ENCODE measurements around the gene AFF4. TPM values are rescaled to one million over a fixed set of nuclear protein-coding genes. Genes with fewer than 3 reads are reported as not detected.

The AFF4 gene
- total and polyA plus RNA-seq, 9 of the 15 experiments (the other 6 are each of a cell fraction or from before 2014, with no cell fraction given), result 1.7 to 25.8 (median 17.9) TPM

DNA sequence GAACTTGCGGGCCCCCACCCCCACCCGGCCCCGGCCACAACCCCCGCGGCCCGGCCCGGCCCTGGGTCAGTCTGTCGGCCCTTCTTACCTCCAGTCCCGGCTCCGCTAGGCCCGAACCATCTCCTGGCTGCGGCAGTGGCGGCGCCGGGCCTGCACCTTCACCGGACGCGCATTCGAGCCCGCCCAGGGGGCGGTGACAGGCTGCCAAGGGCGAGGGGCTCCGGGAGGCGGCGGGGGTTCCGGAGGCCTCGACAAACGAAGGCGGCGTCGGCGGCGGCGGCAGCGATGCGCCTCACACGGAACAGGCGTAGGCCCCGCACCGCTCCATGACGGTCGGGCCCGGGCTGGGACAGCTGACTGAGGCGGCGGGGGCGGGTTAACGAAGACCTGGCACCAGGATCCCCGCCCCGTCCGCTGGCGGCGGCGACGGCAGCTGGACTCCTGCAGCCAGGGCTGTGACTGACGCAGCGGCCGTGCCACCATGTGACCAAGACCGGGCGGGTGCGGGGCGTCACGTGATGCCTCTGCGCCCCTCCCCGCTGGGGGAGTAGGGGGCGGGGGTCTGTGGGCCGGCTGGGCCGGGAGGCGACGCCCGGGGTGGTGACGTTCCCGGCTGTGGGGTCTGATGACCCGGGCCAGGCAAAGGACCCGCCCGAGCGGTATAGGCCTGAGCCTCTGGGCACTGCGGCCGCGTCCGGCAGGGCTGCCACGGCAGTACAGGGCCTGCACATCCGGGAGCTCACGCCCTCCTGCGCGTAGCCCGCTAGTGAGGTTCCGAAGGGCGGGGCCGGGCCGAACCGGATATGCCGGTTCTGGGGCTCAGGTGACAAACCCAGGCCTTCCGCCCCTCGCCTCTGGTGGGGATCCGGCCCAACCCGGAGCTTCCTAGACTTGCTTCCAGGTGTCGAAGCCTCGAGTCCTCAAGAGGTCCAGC, at the start of gene AFF4 (continued):
- TF ChIP-seq, protein P1, sequence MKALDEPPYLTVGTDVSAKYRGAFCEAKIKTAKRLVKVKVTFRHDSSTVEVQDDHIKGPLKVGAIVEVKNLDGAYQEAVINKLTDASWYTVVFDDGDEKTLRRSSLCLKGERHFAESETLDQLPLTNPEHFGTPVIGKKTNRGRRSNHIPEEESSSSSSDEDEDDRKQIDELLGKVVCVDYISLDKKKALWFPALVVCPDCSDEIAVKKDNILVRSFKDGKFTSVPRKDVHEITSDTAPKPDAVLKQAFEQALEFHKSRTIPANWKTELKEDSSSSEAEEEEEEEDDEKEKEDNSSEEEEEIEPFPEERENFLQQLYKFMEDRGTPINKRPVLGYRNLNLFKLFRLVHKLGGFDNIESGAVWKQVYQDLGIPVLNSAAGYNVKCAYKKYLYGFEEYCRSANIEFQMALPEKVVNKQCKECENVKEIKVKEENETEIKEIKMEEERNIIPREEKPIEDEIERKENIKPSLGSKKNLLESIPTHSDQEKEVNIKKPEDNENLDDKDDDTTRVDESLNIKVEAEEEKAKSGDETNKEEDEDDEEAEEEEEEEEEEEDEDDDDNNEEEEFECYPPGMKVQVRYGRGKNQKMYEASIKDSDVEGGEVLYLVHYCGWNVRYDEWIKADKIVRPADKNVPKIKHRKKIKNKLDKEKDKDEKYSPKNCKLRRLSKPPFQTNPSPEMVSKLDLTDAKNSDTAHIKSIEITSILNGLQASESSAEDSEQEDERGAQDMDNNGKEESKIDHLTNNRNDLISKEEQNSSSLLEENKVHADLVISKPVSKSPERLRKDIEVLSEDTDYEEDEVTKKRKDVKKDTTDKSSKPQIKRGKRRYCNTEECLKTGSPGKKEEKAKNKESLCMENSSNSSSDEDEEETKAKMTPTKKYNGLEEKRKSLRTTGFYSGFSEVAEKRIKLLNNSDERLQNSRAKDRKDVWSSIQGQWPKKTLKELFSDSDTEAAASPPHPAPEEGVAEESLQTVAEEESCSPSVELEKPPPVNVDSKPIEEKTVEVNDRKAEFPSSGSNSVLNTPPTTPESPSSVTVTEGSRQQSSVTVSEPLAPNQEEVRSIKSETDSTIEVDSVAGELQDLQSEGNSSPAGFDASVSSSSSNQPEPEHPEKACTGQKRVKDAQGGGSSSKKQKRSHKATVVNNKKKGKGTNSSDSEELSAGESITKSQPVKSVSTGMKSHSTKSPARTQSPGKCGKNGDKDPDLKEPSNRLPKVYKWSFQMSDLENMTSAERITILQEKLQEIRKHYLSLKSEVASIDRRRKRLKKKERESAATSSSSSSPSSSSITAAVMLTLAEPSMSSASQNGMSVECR (CRISPR knock-in tag; IDR thresholded peaks at IDR 0.05), result peak; percentile 96
- TF ChIP-seq, protein P2, sequence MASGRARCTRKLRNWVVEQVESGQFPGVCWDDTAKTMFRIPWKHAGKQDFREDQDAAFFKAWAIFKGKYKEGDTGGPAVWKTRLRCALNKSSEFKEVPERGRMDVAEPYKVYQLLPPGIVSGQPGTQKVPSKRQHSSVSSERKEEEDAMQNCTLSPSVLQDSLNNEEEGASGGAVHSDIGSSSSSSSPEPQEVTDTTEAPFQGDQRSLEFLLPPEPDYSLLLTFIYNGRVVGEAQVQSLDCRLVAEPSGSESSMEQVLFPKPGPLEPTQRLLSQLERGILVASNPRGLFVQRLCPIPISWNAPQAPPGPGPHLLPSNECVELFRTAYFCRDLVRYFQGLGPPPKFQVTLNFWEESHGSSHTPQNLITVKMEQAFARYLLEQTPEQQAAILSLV (tag; IDR thresholded peaks at IDR 0.05), result no peak
- TF ChIP-seq HIVEP1 (CRISPR knock-in tag; IDR thresholded peaks at IDR 0.05) (0 out of 2 replicates have a peak, but pooled peaks have one; percentile 58), ZNF347 (CRISPR knock-in tag; IDR thresholded peaks at IDR 0.05; ENCODE audit: low read depth) (no peak), MTA1 (IDR thresholded peaks at IDR 0.05; ENCODE audit: borderline replicate concordance) (no peak), HNRNPUL1 (IDR thresholded peaks at IDR 0.05; ENCODE audit: low read length) (no peak), ZNF75A (CRISPR knock-in tag; IDR thresholded peaks at IDR 0.05) (peak; percentile 52; the same call in 1 of the 2 replicates), HDAC8 (tag; IDR thresholded peaks at IDR 0.05) (peak; percentile 57; the same call in 1 of the 2 replicates)
- TF ChIP-seq, protein P3, sequence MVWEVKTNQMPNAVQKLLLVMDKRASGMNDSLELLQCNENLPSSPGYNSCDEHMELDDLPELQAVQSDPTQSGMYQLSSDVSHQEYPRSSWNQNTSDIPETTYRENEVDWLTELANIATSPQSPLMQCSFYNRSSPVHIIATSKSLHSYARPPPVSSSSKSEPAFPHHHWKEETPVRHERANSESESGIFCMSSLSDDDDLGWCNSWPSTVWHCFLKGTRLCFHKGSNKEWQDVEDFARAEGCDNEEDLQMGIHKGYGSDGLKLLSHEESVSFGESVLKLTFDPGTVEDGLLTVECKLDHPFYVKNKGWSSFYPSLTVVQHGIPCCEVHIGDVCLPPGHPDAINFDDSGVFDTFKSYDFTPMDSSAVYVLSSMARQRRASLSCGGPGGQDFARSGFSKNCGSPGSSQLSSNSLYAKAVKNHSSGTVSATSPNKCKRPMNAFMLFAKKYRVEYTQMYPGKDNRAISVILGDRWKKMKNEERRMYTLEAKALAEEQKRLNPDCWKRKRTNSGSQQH (CRISPR knock-in tag; IDR thresholded peaks at IDR 0.05), result no peak
- TF ChIP-seq, protein P4, sequence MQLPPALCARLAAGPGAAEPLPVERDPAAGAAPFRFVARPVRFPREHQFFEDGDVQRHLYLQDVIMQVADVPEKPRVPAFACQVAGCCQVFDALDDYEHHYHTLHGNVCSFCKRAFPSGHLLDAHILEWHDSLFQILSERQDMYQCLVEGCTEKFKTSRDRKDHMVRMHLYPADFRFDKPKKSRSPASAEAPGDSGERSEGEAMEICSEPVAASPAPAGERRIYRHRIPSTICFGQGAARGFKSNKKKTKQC (CRISPR knock-in tag; IDR thresholded peaks at IDR 0.05), result peak; percentile 57; the same call in 1 of the 2 replicates
- TF ChIP-seq, protein P5, sequence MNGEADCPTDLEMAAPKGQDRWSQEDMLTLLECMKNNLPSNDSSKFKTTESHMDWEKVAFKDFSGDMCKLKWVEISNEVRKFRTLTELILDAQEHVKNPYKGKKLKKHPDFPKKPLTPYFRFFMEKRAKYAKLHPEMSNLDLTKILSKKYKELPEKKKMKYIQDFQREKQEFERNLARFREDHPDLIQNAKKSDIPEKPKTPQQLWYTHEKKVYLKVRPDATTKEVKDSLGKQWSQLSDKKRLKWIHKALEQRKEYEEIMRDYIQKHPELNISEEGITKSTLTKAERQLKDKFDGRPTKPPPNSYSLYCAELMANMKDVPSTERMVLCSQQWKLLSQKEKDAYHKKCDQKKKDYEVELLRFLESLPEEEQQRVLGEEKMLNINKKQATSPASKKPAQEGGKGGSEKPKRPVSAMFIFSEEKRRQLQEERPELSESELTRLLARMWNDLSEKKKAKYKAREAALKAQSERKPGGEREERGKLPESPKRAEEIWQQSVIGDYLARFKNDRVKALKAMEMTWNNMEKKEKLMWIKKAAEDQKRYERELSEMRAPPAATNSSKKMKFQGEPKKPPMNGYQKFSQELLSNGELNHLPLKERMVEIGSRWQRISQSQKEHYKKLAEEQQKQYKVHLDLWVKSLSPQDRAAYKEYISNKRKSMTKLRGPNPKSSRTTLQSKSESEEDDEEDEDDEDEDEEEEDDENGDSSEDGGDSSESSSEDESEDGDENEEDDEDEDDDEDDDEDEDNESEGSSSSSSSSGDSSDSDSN (IDR thresholded peaks at IDR 0.05; ENCODE audit: borderline replicate concordance in 1 of 2, low read depth in 2 of 2, low read length in 2 of 2), result peak; percentile 31 to 42; a peak in 2 of 4 replicates
- TF ChIP-seq, protein P6, sequence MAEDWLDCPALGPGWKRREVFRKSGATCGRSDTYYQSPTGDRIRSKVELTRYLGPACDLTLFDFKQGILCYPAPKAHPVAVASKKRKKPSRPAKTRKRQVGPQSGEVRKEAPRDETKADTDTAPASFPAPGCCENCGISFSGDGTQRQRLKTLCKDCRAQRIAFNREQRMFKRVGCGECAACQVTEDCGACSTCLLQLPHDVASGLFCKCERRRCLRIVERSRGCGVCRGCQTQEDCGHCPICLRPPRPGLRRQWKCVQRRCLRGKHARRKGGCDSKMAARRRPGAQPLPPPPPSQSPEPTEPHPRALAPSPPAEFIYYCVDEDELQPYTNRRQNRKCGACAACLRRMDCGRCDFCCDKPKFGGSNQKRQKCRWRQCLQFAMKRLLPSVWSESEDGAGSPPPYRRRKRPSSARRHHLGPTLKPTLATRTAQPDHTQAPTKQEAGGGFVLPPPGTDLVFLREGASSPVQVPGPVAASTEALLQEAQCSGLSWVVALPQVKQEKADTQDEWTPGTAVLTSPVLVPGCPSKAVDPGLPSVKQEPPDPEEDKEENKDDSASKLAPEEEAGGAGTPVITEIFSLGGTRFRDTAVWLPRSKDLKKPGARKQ (CRISPR knock-in tag; IDR thresholded peaks at IDR 0.05), result no peak

Data from K562 (cell line).